NCI-H187 (cell line): ENCODE results near the gene EFR3B.
"Not testable (repeated sequence)": the region's sequence is repeated elsewhere in the genome, so short reads cannot be mapped to it uniquely, and the experiment has no call there.

Experiments
- DNase-seq, 2 experiments: peaks; one replicate each; lab custom pipeline; 2025; lab: John Stamatoyannopoulos, UW

The EFR3B gene

DNA sequence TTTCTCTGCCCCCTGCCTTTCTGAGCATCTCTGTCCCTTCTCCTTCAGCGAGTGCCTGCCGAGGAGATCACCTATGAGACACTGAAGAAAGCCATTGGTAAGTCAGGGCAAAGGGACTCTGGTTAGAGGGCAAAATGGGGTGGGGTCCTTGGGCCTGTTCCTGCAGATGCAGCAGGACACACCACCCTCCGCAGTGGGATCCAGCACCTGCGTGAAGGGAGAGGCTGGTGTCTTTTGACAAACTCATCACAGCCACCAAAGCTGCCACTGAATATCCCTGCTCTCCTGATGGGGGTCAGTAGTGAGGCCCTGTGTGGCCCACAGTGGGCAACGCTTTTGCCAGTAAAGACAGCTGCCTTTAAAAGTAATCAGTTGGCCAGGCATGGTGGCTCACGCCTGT lies 107.8 kb downstream of the EFR3B start:
- DNase-seq = no peak

- not testable (repeated sequence) for DNase-seq
Measured at GRCh38 chr2:25150993-25151392, 109.1 kb downstream of the EFR3B start.

DNA sequence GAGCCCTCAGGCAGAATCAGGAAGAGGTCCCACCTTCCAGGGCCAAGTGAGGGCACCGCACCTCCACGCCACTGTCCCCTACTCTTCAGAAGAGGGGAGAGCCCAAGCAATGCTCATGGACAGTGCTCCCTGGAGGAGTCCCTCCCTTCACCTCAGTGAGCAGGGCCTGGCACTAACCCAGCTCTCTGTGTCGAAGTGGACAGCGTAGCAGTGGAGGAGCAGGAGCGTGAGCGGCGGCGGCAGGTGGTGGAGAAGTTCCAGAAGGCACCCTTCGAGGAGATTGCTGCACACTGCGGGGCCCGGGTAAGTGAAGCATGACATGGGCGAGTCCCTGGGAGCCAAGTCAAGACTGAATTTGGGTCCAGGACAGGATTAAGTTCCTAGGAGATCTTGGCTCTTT lies 109.8 kb downstream of the EFR3B start:
- DNase-seq = no peak

DNA sequence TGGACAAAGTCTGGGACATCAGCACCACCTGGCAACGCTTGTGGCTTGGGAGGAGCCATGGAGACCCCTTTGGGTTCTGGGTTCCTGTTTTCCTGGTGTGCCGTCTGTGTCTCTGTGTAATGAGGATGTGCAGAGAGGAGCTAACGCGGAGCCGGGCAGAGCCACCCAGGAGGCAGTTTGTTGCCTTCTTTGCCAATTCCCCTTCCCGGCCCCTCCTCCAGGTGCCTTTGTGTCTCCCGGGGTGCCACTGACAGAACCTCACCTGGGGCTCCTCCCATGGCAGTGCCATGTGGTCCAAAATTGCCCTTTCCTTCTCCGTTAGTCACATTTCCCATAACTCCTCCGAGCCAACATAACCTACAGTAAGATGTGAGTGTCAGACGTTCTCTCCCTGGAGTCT lies 113.5 kb downstream of the EFR3B start:
- DNase-seq = no peak

DNA sequence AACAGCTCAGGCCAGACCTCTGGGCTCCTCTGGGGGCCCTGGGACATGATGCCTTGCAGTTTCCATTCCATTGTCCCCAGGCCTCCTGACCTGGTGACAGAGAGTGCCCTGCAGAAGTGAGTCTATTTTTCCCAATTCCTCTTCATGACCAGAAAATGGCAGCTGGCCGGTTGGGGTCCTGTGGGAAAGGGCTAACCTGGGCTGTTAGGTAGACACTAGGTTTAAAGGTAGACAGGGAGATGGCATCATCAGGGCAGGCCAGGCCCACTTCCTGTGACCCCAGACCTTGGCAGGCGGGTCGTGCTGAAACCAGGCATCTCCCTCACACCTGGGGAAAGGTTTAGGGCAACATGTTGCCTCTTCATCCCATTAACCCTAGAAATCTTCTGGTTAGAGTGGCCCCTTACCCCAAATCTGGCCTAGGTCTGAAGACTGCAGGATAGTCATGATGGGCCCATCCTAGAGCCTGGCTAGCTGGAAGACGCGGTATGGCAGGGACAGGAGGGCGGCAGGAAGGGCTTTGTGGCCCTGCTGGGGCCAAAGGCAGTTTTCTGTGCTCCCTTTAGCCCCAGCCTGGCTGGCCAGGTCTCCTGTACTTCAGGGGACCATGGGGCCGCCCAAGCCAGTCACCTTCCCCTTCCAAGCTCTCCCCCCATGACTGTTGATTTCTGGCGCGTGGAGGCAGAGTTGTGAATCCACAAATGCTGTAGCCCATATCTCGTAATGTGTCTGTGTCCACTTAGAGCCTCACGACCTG lies 116.4 kb downstream of the EFR3B start:
- DNase-seq = no peak

- DNase-seq = no peak
Measured at GRCh38 chr2:25159949-25160348, 118.1 kb downstream of the EFR3B start.

GRCh38 chr2:25160376-25160775 lies 118.5 kb downstream of the EFR3B start:
- DNase-seq = no peak

GRCh38 chr2:25161055-25161781 lies 119.3 kb downstream of the EFR3B start:
- DNase-seq = no peak

DNA sequence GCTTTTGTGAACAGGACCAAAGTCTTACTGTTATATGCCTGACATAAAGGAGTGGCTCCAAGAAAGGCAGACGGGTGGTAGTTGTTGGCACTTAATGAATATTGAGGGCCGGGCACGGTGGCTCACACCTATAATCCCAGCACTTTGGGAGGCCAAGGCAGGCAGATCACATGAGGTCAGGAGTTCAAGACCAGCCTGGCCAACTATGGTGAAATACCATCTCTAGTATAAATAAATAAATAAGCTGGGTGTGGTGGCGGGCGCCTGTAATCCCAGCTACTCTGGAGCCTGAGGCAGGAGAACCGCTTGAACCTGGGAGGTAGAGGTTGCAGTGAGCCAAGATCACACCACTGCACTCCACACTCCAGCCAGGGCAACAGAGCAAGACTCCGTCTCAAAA lies 120.2 kb downstream of the EFR3B start:
- DNase-seq = not testable (repeated sequence)

GRCh38 chr2:25164561-25164960 lies 122.7 kb downstream of the EFR3B start:
- no peak for DNase-seq

DNA sequence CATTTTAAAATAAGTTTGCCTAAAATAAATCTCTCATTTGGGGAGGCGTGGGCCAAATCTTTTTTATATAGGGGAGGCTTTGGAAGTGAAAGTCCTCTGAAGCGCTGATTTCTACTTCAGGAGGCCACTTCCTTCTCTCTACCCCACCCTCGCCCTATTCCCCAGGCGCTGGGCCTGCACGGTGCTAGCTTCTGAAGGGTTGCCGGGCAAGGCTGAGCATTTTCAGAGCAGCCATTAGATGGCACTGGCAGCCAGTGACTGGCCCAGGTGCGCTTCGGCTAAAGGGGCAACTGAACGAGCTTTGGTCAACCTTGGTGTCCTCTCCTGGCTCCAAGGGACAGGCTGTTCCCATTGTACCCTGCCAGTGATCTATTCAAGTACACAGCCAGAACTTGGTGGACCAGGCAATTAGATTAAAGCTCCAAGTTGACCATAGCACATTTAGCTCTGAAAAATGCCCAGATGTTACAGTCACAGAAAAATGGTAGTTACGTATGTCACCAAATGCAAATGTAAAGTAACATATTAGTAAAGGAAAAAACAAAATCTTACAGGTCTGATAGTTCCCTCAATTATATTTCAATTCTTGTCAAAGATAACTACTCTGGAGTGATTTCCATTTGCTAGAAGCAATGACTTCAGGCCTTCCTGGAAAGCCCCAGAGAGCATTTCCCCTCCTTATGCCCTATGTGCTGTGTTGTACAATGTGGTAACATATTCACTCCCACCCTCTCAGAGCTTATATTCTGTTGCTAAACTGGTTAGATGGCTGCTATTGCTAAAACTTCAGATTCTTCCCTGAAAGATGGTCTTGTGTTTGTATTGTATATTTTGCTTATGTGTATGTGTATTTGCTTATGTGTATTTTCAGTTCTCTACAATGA lies 124.4 kb downstream of the EFR3B start:
- peak; percentile 63 to 66 for DNase-seq

DNA sequence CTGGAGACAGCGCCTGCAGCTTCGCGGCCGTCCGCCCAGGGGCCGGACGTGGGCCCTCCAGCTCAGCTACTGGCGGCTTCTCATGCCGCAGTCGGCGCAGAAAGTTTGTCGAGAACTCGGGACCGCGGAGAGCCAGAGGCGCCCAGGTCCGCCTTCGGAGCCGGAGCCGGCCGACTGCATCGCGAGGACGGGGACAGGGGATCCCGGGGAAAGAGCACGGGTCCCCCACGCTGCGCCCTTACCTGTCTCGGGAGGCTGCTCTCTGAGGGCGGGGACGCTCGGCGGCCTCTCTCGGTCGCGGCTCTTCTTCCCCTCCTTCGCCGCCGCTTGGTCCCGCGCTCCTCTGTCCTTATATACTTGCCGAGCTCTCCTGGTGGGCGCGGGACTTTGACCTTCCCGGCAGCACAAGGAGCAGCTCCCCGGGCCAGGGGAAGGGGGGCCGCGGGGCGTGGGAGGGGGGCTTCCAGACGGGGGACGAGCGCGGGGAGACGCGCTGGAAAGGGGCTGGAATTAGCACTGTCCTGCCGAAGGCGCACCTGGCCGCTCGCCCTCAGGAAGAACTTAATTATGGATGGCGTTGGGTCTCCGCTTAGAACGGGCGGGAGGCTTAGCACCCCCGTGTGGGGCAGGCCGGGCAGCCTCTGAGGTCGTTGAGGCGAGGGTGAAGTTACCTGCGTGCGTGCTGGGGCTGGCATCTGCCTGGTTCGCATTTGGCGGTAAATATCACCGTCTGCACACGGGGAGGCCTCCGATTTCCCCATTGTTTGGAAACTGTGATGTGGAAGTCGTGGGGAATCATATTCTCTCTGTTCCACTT lies 126.6 kb downstream of the EFR3B start, which contains the start of gene POMC:
Gene POMC, minus strand, starts transcription at position 325 of the 817 bp plus-strand sequence. CDS start 3,808 bp downstream, outside the sequence.
- peak; percentile 40 to 56 for DNase-seq

DNA sequence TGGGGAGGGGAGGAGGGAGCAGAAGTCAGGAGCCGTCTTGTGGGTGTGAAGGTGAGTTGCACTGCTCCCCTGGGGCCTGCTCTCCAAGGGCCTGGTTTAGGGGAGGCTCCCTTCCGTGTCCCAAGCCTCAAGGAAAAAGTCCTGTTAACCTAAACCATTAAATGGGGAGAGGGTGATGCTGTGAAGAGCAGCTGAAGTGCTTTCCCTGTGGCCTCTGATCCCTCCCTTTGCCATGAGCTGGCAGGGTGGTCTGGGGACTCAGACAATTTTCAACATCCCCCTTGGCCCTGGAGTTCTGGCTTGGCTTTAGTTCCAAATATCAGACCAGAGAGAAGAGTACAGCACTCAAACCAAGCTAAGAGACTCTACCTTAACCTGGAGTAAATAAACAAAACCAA lies 127.2 kb downstream of the EFR3B start:
- no peak for DNase-seq

GRCh38 chr2:25170888-25171287 lies 129.0 kb downstream of the EFR3B start:
- no peak for DNase-seq

- no peak for DNase-seq
Measured at GRCh38 chr2:25173719-25174118, 131.8 kb downstream of the EFR3B start.

DNA sequence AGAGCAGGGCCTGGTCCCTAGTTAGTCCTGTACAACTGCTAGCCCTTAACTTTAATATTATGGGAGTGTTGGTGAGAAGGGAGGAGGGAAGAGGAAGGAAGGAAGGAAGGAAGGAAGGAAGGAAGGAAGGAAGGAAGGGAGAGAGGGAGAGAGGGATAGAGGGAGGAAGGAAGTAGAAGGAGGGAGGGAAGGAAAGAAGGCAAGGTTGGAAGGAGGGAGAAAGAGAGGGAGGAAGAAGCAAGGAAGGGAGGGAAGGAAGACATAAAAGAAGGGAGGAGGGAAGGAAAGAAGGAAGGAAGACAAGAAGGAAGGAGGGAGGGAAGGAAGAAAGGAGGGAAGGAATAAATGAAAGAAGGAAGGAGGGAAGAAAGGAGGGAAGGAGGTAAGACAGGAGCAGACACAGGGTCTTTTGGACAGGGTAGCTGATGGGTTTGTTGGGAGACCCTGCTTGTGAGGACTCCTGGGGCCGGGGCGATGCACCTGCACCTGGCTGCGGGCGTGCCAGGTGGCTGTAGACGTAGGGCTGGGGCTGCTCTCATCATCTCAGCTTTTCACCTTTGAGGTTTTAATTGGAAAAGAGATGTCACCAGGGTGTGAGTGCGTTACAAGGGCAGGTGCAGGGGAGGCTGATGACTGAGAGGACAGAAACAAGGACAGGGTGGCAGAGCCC lies 132.5 kb downstream of the EFR3B start:
- DNase-seq = peak in 1 of 2 experiments; percentile 40

GRCh38 chr2:25176138-25176537 lies 134.3 kb downstream of the EFR3B start:
- DNase-seq = no peak

GRCh38 chr2:25176541-25177181 lies 134.8 kb downstream of the EFR3B start:
- DNase-seq = no peak

- DNase-seq = peak; percentile 76 to 88
Measured at GRCh38 chr2:25177211-25177611, 135.3 kb downstream of the EFR3B start.

- no peak for DNase-seq
Measured at GRCh38 chr2:25178976-25179375, 137.1 kb downstream of the EFR3B start.
